GM23338 (cell line): ENCODE measurements around the gene DCLK2.

Source experiments
- CREB1 ChIP-seq: fragments of 250-450 bp; sonication (Bioruptor Pico); IDR thresholded peaks from 2 replicates; pipeline ENCODE4 v1.5.0; 2020; ENCODE audit warnings: low read depth, mild to moderate bottlenecking, moderate library complexity
- EZH2 ChIP-seq: fragments of 200-600 bp; sonication (generic); IDR thresholded peaks from one replicate; pipeline ENCODE4 v1.8.0; 2017; ENCODE audit warnings: antibody characterized with exemption, mild to moderate bottlenecking, low read depth; ENCODE audit not compliant: unreplicated experiment
- EZH2phosphoT487 ChIP-seq: fragments of 200-600 bp; sonication (generic); IDR thresholded peaks from one replicate; pipeline ENCODE4 v1.8.1; 2018; ENCODE audit warnings: antibody characterized with exemption; ENCODE audit not compliant: unreplicated experiment
- JUNB ChIP-seq: IDR thresholded peaks from one replicate; pipeline ENCODE4 v1.6.1; 2016; ENCODE audit warnings: antibody characterized with exemption; ENCODE audit not compliant: unreplicated experiment
- POLR2AphosphoS5 ChIP-seq: IDR thresholded peaks from 2 replicates; pipeline ENCODE4 v1.6.1; 2016; ENCODE audit warnings: antibody characterized with exemption, low read depth
- ZNF114 ChIP-seq: fragments of 250-450 bp; sonication (Bioruptor Pico); IDR thresholded peaks from 2 replicates; pipeline ENCODE4 v1.5.0; 2020; ENCODE audit warnings: mild to moderate bottlenecking, moderate library complexity
- ZNF331 ChIP-seq: fragments of 250-450 bp; sonication (Bioruptor Pico); IDR thresholded peaks from 2 replicates; pipeline ENCODE4 v1.5.0; 2020; ENCODE audit warnings: low read depth, mild to moderate bottlenecking, moderate library complexity
- TF ChIP-seq, protein P1 (sequence below), 2 experiments: fragments of 200-600 bp in 1 of 2; sonication (generic) in 1 of 2; conservative IDR thresholded peaks; 2 replicates each; pipeline versions ENCODE4 v1.5.1 to v1.6.1; 2016 to 2017; ENCODE audit warnings: antibody characterized with exemption in 2 of 2, low read depth in 2 of 2, mild to moderate bottlenecking in 2 of 2, moderate library complexity in 1 of 2
- TF ChIP-seq, protein P2 (sequence below): IDR thresholded peaks from one replicate; pipeline ENCODE4 v1.6.1; 2018; ENCODE audit warnings: antibody characterized with exemption; ENCODE audit not compliant: unreplicated experiment

DNA sequence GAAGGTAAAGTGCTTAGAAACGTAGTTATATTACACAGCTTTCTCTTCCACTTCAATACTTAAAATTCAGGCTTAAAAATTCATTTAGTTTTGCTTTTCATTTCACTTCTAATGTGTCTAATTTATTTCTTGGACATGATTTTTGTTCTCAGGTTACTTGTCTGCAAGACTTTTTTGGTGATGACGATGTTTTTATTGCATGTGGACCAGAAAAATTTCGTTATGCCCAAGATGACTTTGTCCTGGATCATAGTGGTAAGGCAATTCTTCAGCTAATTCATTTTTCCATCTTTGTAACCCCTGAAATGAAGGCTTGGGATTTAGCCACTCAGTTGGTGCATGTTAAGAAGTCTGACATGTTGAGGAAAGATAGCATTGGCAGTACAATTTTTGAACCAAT is 114.7 kb downstream of the DCLK2 start:
- TF ChIP-seq, protein P1, sequence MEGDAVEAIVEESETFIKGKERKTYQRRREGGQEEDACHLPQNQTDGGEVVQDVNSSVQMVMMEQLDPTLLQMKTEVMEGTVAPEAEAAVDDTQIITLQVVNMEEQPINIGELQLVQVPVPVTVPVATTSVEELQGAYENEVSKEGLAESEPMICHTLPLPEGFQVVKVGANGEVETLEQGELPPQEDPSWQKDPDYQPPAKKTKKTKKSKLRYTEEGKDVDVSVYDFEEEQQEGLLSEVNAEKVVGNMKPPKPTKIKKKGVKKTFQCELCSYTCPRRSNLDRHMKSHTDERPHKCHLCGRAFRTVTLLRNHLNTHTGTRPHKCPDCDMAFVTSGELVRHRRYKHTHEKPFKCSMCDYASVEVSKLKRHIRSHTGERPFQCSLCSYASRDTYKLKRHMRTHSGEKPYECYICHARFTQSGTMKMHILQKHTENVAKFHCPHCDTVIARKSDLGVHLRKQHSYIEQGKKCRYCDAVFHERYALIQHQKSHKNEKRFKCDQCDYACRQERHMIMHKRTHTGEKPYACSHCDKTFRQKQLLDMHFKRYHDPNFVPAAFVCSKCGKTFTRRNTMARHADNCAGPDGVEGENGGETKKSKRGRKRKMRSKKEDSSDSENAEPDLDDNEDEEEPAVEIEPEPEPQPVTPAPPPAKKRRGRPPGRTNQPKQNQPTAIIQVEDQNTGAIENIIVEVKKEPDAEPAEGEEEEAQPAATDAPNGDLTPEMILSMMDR (conservative IDR thresholded peaks at IDR 0.05; ENCODE audit: low read depth in 2 of 2): no peak
- TF ChIP-seq ZNF331 (CRISPR knock-in tag) (no peak), POLR2AphosphoS5 (no peak), CREB1 (CRISPR knock-in tag) (no peak), EZH2 (no peak), JUNB (no peak), EZH2phosphoT487 (no peak), ZNF114 (CRISPR knock-in tag) (no peak)
- TF ChIP-seq, protein P2, sequence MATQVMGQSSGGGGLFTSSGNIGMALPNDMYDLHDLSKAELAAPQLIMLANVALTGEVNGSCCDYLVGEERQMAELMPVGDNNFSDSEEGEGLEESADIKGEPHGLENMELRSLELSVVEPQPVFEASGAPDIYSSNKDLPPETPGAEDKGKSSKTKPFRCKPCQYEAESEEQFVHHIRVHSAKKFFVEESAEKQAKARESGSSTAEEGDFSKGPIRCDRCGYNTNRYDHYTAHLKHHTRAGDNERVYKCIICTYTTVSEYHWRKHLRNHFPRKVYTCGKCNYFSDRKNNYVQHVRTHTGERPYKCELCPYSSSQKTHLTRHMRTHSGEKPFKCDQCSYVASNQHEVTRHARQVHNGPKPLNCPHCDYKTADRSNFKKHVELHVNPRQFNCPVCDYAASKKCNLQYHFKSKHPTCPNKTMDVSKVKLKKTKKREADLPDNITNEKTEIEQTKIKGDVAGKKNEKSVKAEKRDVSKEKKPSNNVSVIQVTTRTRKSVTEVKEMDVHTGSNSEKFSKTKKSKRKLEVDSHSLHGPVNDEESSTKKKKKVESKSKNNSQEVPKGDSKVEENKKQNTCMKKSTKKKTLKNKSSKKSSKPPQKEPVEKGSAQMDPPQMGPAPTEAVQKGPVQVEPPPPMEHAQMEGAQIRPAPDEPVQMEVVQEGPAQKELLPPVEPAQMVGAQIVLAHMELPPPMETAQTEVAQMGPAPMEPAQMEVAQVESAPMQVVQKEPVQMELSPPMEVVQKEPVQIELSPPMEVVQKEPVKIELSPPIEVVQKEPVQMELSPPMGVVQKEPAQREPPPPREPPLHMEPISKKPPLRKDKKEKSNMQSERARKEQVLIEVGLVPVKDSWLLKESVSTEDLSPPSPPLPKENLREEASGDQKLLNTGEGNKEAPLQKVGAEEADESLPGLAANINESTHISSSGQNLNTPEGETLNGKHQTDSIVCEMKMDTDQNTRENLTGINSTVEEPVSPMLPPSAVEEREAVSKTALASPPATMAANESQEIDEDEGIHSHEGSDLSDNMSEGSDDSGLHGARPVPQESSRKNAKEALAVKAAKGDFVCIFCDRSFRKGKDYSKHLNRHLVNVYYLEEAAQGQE: no peak
